Measurements from ENCODE around the gene ITIH4.

The ITIH4 gene

DNA sequence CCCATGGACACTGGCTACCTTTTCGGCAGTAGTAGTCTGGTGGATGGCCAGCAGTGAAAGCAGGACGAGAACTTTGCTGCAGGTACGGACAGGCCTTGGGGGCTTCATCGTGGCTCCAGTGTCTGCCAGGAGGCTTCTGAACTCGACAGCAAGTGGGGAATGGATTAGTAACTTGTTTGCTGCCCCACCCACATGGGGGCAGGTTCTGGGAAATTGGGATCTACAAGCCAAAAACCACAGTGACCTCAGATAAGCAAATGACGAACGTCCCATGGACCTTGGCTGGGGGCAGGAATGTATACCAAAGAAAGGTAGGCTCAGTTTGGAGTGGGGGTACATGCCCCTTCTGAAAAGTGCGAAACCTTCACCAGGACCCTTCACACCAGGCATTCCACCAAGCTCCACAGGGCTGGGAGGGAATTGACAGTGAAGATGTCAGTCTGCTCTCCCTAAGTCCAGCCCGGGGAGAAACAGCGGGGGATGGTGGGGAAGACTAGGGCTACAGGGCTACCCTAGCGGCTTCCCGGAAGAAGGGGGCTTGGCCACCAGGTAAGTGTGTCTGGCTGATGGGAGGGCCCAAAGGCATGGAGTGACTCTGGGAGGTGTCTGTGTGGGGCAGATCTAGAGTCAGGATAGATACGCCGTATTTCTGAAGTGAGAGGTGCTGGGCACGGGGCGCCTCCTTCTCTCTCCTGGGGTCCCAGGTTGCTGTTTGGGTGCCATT is at the start of gene ITIH4:
TSS of gene ITIH4 (minus strand) at position 138 of the 724 bp plus-strand sequence. CDS start at position 108, 30 bp downstream.
- DNase-seq, result no peak

DNA sequence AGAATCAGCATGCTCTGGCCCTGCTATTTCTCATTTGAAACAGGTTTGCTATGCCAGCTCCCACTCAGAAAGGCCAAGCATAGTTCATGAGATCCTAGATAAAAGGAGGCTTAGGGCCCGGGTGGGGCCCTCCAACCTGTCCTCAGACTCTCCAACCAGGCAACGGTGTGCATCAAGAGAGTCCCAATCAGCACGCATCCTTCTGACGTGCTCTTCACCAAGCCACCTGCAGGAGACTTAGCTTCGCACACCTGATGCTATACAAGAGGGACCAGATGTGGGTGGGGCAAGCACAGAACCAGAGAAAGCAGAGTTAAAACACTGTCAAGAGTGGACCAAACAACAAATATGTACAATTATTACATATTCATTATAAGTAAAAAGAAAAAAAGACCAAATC is 49.6 kb upstream of the ITIH4 start:
- no peak for DNase-seq

DNA sequence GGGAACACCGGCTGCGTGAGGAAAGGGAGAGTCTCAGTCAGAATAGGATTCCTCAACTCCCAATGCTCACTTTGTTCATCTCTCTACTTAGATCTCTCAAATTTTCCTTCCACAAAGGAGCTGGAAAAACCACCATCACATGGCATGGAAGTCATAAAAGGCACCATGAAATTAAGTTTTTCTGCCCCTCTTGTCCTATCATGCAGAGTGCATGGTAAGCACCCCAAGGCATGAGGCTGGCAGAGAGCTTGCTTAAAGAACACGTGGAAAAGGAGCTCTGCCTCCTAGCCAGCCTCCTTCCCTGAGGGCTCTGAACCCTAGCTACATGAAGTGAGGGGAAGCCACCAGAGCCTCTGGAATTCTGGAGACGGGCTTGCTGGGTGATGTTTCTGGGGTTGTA is 49.1 kb upstream of the ITIH4 start:
- DNase-seq, result no peak

DNA sequence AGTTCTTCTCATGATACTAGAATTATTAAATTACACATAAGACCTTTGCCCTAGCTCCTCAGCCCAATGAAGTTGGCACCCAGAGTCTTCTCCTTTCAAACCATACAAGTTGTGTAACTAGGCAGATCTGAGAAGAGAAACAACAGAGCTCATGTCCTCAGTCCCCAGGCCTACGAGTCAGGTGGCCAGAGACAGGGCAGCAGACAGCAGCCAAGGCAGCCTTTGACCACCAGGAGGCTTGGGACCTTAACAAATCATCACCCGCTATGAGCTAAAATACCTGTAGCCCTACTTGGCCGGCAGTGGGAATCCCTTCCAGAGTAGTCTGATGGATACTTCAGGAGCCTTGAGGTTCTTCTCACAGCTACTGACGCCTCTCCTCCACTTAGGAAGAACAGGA is 48.6 kb upstream of the ITIH4 start:
- DNase-seq, result no peak

DNA sequence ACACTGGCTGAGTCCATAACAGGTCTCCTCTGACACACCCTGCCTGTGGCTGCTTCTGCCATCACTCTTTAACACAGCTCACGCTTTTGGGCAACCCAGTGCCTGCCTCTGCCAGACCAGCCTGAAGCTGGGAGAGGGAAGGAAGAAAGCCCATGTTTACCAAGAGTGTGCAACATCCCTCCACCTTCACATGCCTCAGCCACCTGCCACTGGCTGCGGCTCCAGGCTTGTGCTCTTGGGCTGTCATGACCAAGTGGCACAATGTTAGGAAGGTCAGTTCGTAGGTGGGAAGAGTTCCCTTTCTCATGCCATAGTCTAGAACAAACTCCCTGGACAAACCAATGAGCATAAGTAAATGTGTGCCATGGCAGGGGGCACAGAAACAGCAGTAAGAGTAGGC is 46.6 kb upstream of the ITIH4 start:
- no peak for DNase-seq

DNA sequence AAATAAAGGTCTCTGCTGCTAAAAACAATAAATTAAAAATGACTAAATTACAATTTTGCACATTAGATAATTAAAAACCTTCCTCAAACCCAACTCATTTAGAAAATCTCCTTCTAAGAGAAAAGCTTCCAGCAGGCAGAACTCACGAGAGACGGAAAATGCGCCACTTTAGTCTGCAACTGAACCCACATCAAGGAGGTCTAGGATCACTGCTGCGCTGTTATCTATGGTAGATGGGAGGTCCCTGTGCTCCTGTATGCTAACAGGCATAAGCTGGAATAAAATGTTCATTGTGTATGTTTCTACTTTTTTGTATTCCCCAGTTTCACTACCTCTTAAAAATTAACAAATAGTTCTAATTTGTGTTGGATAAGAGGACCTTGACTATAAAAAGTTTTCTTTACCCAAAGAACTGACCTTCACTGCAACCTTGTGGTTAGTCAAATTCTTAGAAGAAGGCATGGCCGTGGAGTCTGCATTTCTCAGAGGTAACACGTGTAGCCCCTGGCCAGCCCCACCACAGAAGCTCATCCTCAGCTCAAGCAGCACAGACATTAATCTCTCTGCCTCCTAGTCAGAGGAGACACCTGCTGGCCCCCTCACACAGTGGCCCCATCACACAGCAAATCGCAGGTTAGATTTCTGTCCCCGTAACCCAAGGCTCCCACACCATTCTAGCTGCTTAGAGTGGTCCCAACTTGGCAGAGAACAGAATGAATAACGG is 44.6 kb upstream of the ITIH4 start:
- no peak for DNase-seq

DNA sequence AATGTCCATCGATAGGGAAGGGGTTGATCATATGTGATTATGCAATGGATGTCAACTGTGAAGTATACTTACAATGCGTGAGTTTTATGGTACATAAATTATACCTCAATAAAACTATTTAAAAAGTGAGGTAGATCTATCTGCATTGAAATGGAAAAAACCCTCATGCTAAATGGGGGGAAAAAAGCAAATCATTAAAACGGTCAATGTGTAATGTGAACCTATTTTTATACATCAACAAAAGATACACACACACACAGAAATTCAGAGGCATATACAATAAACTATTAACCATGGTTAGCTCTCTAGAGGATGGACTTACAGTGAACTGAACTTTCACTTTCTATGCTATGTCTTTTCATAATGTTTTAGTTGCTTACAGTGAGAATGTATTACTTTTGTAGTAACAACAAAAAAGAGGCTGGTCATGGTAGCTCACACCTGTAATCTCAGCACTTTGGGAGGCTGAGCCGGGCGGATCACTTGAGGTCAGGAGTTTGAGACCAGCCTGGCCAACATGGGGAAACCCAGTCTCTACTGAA is 43.8 kb upstream of the ITIH4 start:
- no peak for DNase-seq

DNA sequence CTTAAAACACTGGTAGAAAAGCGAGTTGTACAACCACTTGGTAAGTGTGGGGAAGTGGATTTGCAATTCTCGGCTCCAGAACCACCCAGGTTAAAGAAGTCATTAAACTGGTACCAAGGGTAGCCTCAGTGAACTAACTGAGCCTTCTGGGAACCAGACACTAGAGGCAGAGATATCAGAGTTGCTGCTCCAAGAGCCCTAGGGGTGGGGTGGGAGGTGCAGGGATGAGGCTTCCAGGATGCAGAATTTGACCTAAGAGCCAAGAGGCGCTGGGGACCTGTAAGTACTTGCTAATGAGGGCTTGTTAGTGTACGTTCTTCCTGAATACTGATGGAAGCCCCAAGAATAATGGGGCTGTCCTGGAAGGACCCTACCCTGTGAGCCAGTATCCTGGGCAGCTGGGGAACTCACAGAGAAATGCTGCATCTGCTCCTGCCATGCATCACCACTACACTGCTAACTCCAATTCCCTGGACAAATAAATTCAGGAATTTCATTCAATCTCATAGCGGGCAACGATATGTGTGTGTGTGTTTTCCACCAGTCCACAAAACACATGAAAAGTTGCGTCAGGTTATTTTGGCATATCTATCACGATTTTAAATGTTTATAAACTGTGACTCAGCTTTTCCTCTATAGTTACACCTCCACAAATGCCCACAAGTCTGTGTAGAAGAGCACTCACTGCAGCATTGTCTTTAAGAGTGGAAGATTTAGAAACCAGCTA is 43.1 kb upstream of the ITIH4 start:
- DNase-seq, result no peak

DNA sequence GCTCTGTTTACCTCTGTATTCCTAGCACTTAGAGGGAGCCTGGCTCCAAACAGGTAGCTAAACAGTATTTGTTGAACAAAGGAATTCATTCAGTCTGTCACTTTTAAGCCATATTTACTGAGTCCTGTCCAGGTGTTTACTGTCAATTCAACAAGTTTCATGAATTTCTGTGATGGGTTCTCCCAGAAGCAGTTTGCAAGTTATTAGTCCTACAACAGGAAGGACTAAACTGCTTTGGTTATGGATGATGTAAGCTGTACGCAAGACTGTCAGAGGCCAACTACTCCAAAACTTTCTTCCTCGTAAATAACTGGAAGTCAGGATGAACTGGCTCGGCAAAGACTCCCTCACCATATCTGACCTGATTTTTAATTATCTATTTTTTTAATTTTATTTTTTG is 41.8 kb upstream of the ITIH4 start:
- no peak for DNase-seq

DNA sequence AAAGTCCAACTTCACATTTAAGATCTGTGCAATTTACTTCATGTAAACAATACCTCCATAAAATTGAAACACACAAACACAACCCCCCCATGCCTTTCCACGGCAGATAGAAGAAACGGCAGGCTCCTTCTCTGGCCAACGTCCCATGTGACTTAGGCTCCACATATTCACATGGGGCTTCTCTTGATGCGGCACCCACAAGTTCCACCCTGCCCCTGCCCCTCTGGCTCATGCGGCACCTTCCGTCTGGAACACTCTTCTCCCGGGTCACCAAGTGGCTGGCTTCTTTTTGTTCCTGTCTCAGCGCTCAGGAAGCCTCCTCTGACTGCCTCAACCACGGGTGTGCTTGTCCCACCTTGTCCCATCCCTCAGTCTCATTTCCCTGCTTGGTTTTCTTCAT is 41.3 kb upstream of the ITIH4 start:
- no peak for DNase-seq

DNA sequence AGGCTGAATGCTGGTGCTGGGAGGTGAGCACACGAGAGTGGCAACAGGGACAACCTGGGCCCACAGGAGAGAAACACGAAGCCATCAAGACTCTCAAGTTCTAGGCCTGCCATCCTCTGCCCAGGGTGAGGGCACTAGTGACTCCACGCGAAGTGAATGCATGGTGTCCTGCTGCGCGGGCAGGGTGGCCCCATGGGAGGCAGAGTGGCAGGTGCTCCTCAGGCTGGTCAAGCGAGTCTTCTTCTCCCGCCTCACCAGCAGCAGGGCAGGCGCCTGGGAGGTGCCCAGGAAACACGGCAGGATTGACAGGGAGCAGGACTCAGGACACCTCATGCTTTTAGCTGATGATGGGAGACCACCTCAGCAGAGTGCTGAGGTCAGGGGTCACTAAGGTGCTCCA is 40.0 kb upstream of the ITIH4 start:
- no peak for DNase-seq

DNA sequence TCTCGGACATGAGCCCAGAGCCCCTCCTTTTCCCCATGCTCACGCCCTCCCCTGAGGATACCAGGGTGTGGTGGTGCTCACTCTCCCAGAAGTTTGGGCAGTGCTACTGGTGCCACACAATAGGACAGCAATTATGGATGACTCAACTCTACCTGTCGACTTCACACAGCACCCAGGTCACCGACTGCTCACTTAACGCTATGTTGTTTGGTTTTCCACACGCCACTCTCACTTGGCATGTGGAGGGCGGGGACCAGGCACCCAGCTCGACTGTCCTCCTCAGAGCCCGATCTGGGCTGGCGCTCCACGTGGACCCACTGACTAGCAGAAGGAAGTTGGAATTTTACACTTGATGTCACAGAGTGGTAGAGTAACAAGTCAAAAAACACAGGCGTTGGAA is 36.0 kb upstream of the ITIH4 start:
- DNase-seq, result no peak

DNA sequence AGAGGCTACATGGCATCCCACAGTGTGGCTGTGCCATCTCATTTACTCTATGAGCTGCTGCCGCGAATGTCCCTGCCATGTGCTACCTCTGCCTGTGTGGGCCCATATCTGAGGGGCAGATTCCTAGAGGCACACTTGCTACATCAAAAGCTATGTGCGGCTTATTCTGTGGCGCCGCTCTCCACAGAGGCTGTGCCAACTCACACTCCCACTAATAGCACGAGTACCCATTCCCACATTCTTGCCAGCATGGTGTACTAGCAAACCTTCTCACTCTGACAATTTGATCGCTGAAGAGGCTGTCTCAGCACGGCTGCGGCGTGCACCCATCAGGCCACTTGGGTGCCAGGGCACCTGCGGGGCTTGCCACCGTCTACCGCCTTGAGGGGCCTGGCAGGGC is 35.5 kb upstream of the ITIH4 start:
- no peak for DNase-seq

DNA sequence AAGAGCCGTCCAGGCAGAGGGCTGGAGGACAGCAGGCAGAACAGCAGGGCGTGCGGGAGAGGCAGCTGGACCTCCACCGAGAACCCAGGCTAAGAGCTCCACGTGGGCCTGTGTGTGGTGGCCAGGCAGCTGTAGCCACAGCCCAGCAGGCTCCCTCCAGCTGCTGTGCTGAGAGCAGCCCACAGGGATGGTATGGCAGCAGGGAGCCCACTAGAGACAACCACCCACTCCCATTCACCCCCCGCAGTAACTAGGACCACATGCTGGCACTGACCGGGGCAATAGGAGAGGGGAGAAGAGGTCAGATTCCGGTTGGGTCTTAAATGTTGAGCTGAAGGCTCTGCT is 29.9 kb upstream of the ITIH4 start:
- DNase-seq, result no peak

DNA sequence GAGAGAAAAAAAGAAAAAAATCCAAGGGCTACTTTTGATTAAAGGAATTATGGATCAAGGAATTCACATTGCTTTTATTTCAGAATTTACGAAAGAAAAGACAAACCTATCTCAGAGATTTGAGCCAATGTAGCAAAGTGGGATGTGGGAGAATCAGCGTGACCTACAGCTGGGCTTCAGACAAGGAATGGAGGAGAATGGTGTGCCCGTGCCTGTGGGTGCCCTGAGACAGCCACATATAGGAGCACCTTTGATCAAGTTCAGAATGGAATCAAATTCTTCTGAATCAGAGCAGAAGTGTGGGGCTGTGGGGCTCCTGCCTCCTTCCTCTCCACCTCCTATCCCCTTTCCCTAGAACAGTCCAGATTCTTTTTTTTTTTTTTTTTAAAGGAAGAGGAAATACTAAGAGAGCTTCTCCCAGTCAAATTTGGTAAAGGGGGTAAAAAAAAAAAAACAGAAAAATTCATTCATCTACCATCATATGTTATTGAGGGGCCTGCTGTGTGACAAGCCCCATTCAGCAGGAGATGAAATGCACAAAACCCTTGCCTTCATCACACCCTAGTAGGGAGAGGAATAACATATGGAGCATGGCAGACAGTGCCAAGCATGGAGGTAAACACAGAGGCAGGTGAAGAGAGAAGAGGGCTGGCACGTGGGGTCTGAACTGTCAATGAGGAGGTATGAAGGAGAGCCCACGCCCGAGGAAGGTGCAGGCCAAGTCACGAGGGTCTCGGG is 29.4 kb upstream of the ITIH4 start:
- DNase-seq, result no peak

DNA sequence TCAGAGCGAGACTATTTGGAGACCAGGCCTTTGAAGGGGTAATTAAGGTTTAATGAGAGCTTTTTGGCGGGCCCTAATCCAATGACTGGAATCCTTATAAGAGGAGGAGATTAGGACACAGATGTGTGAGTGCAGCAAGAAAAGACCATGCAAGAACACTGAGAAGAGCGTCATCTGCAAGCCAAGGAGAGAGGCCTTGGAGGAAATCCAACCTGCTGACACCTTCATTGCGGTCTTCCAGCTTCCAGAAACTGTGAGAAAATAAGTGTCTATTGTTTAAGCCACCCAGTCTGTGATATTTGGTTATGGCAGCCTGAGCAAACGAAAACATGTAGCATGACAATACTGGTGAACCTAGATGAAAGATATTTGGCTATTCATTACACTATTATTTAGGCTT is 27.4 kb upstream of the ITIH4 start:
- DNase-seq, result no peak

DNA sequence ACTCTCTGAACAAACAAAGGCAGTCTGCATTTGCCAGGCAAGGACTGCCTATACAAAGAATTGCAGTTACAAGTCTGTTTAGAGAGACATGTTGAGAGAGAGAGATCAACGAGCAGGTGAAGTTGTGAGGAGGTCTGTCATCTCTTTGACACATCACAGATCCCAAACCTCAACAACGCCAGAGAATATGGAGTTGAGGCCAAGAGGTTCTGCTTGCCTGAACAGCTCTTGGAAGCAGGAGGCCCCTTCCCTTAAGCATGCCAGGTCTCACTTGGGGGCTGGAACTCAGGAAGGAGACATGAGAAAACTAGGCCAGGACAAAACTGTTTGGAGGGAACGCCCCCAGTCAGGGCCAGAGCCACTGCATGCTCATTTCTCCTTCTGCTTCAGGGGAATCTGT is 26.7 kb upstream of the ITIH4 start:
- no peak for DNase-seq

DNA sequence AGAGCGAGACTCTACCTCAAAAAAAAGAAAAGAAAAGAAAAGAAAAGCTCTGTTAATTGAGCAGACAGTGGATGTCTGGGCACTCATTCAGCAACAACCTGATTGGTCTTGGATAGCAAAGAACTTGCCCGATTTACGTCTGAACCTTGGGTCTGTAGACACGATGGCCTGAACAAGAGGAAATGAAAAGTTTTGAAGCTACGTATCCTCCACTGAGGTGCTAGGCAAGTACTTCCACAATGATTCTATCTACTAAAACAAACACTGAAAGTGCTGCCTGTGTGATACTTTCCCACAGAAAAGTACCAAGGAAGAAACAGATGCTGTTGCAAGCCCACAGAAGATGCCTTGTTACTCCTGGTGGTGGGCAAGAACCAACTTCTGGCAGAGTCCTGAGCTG is 26.2 kb upstream of the ITIH4 start:
- no peak for DNase-seq

DNA sequence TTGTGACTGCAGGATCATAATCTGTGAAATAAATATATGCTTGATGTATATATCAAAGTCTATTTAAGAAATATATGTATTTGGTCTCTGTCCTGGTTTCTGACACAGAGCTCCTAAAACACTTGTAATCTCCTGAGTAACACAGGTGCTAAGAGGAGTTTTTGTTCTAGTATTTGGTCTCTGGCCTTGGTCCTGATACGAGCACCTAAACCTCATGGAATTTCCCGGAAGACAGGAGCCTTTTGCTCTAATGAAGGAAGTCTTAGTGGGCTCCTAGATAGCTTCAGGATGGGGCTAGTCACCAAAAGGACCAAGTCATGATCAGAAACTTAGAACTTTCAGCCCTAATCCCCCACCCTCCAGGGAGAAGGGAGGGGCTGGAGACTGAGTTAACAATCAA is 23.5 kb upstream of the ITIH4 start:
- DNase-seq, result no peak

DNA sequence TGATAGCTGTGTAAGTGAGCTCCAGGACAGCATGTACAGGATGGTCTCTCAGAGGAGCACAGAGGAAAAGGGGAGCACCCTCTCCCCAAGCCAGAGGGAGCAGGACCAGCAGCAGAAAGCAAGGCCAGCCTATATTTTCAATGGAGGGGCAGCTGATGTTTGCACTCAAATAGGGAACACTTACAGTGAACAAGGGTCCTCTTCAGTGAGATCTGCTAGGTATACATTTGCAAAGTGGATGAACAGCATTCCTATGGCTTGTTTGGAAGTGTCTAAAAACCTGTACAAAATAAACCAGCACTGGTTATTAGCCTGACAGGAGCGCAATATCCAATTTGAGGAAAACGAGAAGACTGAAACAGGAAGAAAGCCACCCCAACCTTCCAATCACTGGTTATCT is 21.9 kb upstream of the ITIH4 start:
- no peak for DNase-seq

DNA sequence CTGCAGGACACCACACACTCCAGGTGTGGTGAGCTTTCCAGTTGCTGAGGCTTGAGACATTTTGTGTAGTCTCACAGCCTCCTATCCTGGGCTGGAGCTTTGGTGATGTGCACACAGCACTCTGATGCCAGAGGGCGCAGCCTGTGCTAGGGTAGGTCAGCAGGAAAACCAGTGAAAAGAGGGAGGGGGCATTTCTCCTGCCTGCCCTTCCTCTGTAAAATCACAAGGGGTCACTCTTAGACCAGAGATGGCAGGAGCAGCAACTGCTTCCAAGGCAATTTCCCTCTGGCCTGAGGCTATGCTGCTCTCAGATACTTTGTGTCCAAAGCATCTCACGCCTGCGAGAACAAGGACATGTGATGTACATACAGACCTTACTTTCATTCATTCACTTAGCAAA is 20.9 kb upstream of the ITIH4 start:
- DNase-seq, result no peak

DNA sequence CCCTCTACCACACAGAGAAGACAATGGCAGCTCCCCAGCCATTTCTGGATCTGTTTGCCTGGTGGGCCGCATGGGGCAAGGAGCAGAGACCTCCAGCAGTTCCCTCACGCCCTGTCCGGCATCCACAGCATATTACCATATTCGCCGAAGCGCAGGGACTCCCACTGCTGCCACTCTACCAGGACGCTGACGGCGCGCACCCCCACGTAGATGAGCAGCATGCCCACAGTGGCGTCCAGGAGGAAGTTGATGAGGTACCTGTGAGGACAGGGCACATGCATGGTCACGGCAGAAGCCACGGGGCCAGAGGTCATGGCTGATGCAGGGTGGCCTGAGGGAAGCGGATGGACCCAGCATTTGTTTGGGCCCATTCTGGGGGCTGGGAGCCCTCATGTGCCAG is 19.2 kb upstream of the ITIH4 start:
- DNase-seq, result no peak

DNA sequence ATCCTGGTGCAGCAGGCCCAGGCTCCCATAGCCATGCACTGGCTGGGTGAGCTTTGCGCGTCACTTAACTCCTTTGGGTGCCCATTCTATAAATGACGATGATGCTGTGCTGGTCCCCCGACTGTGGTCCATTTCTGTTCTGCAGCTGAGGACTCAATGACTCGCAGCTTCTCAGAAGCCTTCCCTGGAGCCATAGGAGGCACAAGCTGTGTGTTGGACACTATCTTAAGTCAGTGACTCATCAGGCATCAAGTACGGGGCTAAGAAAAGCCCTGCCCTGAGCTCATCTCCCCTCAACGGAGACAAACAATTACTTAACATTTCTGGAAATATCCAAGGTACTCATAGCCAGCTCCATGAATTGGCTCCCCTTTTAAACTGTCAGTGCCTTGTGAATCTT is 18.1 kb upstream of the ITIH4 start:
- no peak for DNase-seq
